Neuronal stem cell (in vitro differentiated cells): ENCODE measurements around the gene DNTTIP2.

Source experiments
- DNase-seq: peaks from one replicate; pipeline ENCODE4 v3.0.0-alpha.2; 2013; ENCODE audit warnings: low spot score
- H2AFZ ChIP-seq: one replicate; pipeline ENCODE4 v1.6.1; 2013; ENCODE audit warnings: mild to moderate bottlenecking, low read length, inconsistent platforms
- H2AK5ac ChIP-seq: 2 replicates; pipeline ENCODE4 v1.6.1; 2013; ENCODE audit warnings: low read depth, mild to moderate bottlenecking, inconsistent platforms, low read length, moderate library complexity, mixed read lengths
- H2BK120ac ChIP-seq: 2 replicates; pipeline ENCODE4 v1.6.1; 2013; ENCODE audit warnings: low read depth, mild to moderate bottlenecking, inconsistent platforms, low read length, moderate library complexity, mixed read lengths
- H2BK12ac ChIP-seq: one replicate; pipeline ENCODE4 v1.6.1; 2013; ENCODE audit warnings: low read length, inconsistent platforms
- H2BK15ac ChIP-seq: 2 replicates; pipeline ENCODE4 v1.6.1; 2013; ENCODE audit warnings: mild to moderate bottlenecking, low read length, inconsistent platforms, mixed read lengths
- H2BK5ac ChIP-seq: one replicate; pipeline ENCODE4 v1.6.1; 2013; ENCODE audit warnings: inconsistent platforms, mild to moderate bottlenecking, low read length, moderate library complexity
- H3K14ac ChIP-seq: one replicate; pipeline ENCODE4 v1.6.1; 2013; ENCODE audit warnings: low read length, inconsistent platforms
- H3K18ac ChIP-seq: 2 replicates; pipeline ENCODE4 v1.6.1; 2013; ENCODE audit warnings: low read length, inconsistent platforms
- H3K23ac ChIP-seq: 2 replicates; pipeline ENCODE4 v1.6.1; 2013; ENCODE audit warnings: low read depth, mild to moderate bottlenecking, mixed read lengths, low read length, inconsistent platforms; ENCODE audit not compliant: poor library complexity
- H3K27ac ChIP-seq: replicated peaks from 3 replicates; pipeline ENCODE4 v1.5.1; 2013; ENCODE audit warnings: low read length, inconsistent platforms
- H3K27me3 ChIP-seq, 3 experiments: 2 replicates each; pipeline ENCODE4 v1.6.1; 2013; ENCODE audit warnings: low read length in 3 of 3, mild to moderate bottlenecking in 2 of 3, inconsistent platforms in 1 of 3, low read depth in 1 of 3, mixed read lengths in 1 of 3, moderate library complexity in 1 of 3; ENCODE audit not compliant: control insufficient read depth in 3 of 3, insufficient read depth in 3 of 3
- H3K36me3 ChIP-seq, 2 donors: replicated peaks in 1 of 2; 2 replicates each; pipeline ENCODE4 v1.6.1; 2013; ENCODE audit warnings: low read length in 2 of 2; ENCODE audit not compliant: control insufficient read depth in 2 of 2, insufficient read depth in 2 of 2
- H3K4ac ChIP-seq: 2 replicates; pipeline ENCODE4 v1.6.1; 2013; ENCODE audit warnings: inconsistent platforms, mild to moderate bottlenecking, low read length, moderate library complexity
- H3K4me1 ChIP-seq, 2 donors: 1 replicate in 1 of 2; 2 replicates in 1 of 2; pipeline ENCODE4 v1.6.1; 2013; ENCODE audit warnings: low read length in 2 of 2, low read depth in 1 of 2; ENCODE audit not compliant: control insufficient read depth in 2 of 2, insufficient read depth in 1 of 2
- H3K4me2 ChIP-seq: one replicate; pipeline ENCODE4 v1.6.1; 2013; ENCODE audit warnings: mild to moderate bottlenecking, low read length, inconsistent platforms; ENCODE audit not compliant: insufficient read depth, poor library complexity, severe bottlenecking
- H3K4me3 ChIP-seq, 2 donors: 2 replicates each; pipeline ENCODE4 v1.5.1; 2013; ENCODE audit warnings: low read length in 2 of 2, mild to moderate bottlenecking in 2 of 2, inconsistent platforms in 1 of 2, moderate library complexity in 1 of 2
- H3K79me1 ChIP-seq: one replicate; pipeline ENCODE4 v1.6.1; 2013; ENCODE audit warnings: low read depth, mild to moderate bottlenecking, inconsistent platforms, low read length, moderate library complexity
- H3K9ac ChIP-seq: one replicate; pipeline ENCODE4 v1.6.1; 2013; ENCODE audit warnings: mild to moderate bottlenecking, low read depth, low read length, inconsistent platforms; ENCODE audit not compliant: poor library complexity
- H3K9me3 ChIP-seq, 2 donors: replicated peaks in 1 of 2; 2 replicates each; pipeline versions ENCODE3 to v1.6.1; 2013; ENCODE audit warnings: low read length in 2 of 2, mild to moderate bottlenecking in 2 of 2, inconsistent platforms in 1 of 2, low read depth in 1 of 2, mixed read lengths in 1 of 2, moderate library complexity in 1 of 2; ENCODE audit not compliant: control insufficient read depth in 2 of 2, insufficient read depth in 1 of 2
- H4K8ac ChIP-seq: one replicate; pipeline ENCODE4 v1.6.1; 2013; ENCODE audit warnings: low read depth, mild to moderate bottlenecking, inconsistent platforms, low read length, moderate library complexity
- H4K91ac ChIP-seq: one replicate; pipeline ENCODE4 v1.6.1; 2013; ENCODE audit warnings: low read length, low read depth, mild to moderate bottlenecking, inconsistent platforms; ENCODE audit not compliant: poor library complexity
- WGBS, 2 donors: extraction: QIAGEN DNeasy Blood & Tissue Kit; methylation state at CpG; one replicate each; pipeline ENCODE4 v1.1.7; 2013; ENCODE audit warnings: missing lambda C conversion rate in 2 of 2, mixed read lengths in 1 of 2; ENCODE audit not compliant: insufficient read length in 2 of 2, insufficient replicate concordance in 1 of 2; ENCODE audit errors: extremely low coverage in 2 of 2; 5-methylcytosine and 5-hydroxymethylcytosine counted together

The DNTTIP2 gene

GRCh38 chr1:93822730-93823425, 56.1 kb downstream of the DNTTIP2 start:
- no peak overlapping the region for H2AFZ ChIP-seq
- H3K27me3 ChIP-seq: no peaks in the 10 kb centered on the region
- no peak overlapping the region for H3K27ac ChIP-seq
- H4K91ac ChIP-seq: no peak overlapping the region
- H2BK5ac ChIP-seq: no peak overlapping the region
- WGBS, 2 donors: no CpG with 5 or more reads among the region's 2 CpGs
- H3K4me1 ChIP-seq: peaks cover 6 to 11% of the 10 kb centered on the region in 2 donors
- no peak overlapping the region for H3K23ac ChIP-seq
- no peak overlapping the region for H3K4ac ChIP-seq
- no peak for DNase-seq
- H3K18ac ChIP-seq: no peak overlapping the region
- H4K8ac ChIP-seq: no peak overlapping the region
- H2BK120ac ChIP-seq: no peak overlapping the region
- no peak overlapping the region for H2BK12ac ChIP-seq
- no peak overlapping the region for H3K4me2 ChIP-seq
- no peak overlapping the region for H3K4me3 ChIP-seq
- H3K9ac ChIP-seq: no peak overlapping the region
- H3K9me3 ChIP-seq: no peaks in the 10 kb centered on the region
- no peaks in the 10 kb centered on the region for H3K36me3 ChIP-seq
- no peak overlapping the region for H2BK15ac ChIP-seq
- no peaks in the 10 kb centered on the region for H3K79me1 ChIP-seq
- H3K14ac ChIP-seq: no peak overlapping the region
- no peak overlapping the region for H2AK5ac ChIP-seq

GRCh38 chr1:93821423-93822144, 57.4 kb downstream of the DNTTIP2 start:
- Histone ChIP-seq H3K4me3 (no peak overlapping the region), H4K8ac (no peak overlapping the region), H2BK12ac (no peak overlapping the region), H3K36me3 (no peaks in the 10 kb centered on the region), H2AK5ac (no peak overlapping the region), H3K9me3 (no peaks in the 10 kb centered on the region), H3K4me2 (no peak overlapping the region), H2AFZ (no peak overlapping the region), H3K79me1 (no peaks in the 10 kb centered on the region), H2BK15ac (no peak overlapping the region), H3K9ac (no peak overlapping the region), H3K18ac (no peak overlapping the region), H3K14ac (no peak overlapping the region), H3K27me3 (no peaks in the 10 kb centered on the region), H3K4ac (no peak overlapping the region), H4K91ac (no peak overlapping the region), H2BK5ac (no peak overlapping the region), H3K27ac (no peak overlapping the region), H3K23ac (no peak overlapping the region), H3K4me1 (peaks cover 6 to 16% of the 10 kb centered on the region in 2 donors), H2BK120ac (no peak overlapping the region)
- no peak for DNase-seq
- no CpG with 5 or more reads among the region's 4 CpGs for WGBS, 2 donors

GRCh38 chr1:93820554-93821422, 58.2 kb downstream of the DNTTIP2 start:
- Histone ChIP-seq H2AFZ (no peak overlapping the region), H3K23ac (no peak overlapping the region), H3K4me1 (peaks cover 6 to 16% of the 10 kb centered on the region in 2 donors), H3K4me3 (no peak overlapping the region), H3K4me2 (no peak overlapping the region), H3K18ac (no peak overlapping the region), H2BK15ac (no peak overlapping the region), H2BK5ac (no peak overlapping the region), H3K79me1 (no peaks in the 10 kb centered on the region), H2BK12ac (no peak overlapping the region), H3K27ac (no peak overlapping the region), H3K14ac (no peak overlapping the region), H3K9ac (no peak overlapping the region), H2BK120ac (no peak overlapping the region), H3K27me3 (no peaks in the 10 kb centered on the region), H4K91ac (no peak overlapping the region), H3K4ac (no peak overlapping the region), H2AK5ac (no peak overlapping the region), H3K9me3 (no peaks in the 10 kb centered on the region), H3K36me3 (no peaks in the 10 kb centered on the region), H4K8ac (no peak overlapping the region)
- WGBS, 2 donors: no CpG with 5 or more reads among the region's 10 CpGs
- no peak for DNase-seq

GRCh38 chr1:93818570-93818959, 60.4 kb downstream of the DNTTIP2 start:
- H3K27ac ChIP-seq: no peak overlapping the region
- no peaks in the 10 kb centered on the region for H3K9me3 ChIP-seq
- H2AK5ac ChIP-seq: no peak overlapping the region
- H3K9ac ChIP-seq: no peak overlapping the region
- H3K4me3 ChIP-seq: no peak overlapping the region
- no peak overlapping the region for H2BK5ac ChIP-seq
- H3K4me1 ChIP-seq: peaks cover 6 to 18% of the 10 kb centered on the region in 2 donors
- H3K27me3 ChIP-seq: no peaks in the 10 kb centered on the region
- H2BK12ac ChIP-seq: no peak overlapping the region
- H2BK15ac ChIP-seq: no peak overlapping the region
- DNase-seq: no peak
- no peak overlapping the region for H3K14ac ChIP-seq
- no peak overlapping the region for H4K8ac ChIP-seq
- no peaks in the 10 kb centered on the region for H3K79me1 ChIP-seq
- no peak overlapping the region for H3K4ac ChIP-seq
- H2AFZ ChIP-seq: no peak overlapping the region
- H3K23ac ChIP-seq: no peak overlapping the region
- no peak overlapping the region for H3K4me2 ChIP-seq
- H2BK120ac ChIP-seq: no peak overlapping the region
- no peak overlapping the region for H3K18ac ChIP-seq
- no peaks in the 10 kb centered on the region for H3K36me3 ChIP-seq
- H4K91ac ChIP-seq: no peak overlapping the region
